C4-2B (cell line): ENCODE data around the gene CEP152.

Experiments
- CTCF ChIP-seq: fragments of 450-650 bp; conservative IDR thresholded peaks from 2 replicates; pipeline ENCODE4 v1.5.1; 2017; ENCODE audit warnings: mild to moderate bottlenecking
- ZFX ChIP-seq: fragments of 450-650 bp; IDR thresholded peaks from 2 replicates; pipeline ENCODE4 v1.6.1; 2017

- no peak for TF ChIP-seq CTCF
- no peak for TF ChIP-seq ZFX
These were observed 21.8 kb upstream of the CEP152 start for GRCh38 chr15:48832648-48833047.
